ENCODE results near the gene DNM2.
"Not testable (repeated sequence)": the region's sequence is repeated elsewhere in the genome, so short reads cannot be mapped to it uniquely, and the experiment has no call there.

Gene DNM2

GRCh38 chr19:10831987-10832938 lies 114.4 kb downstream of the DNM2 start:
- in situ Hi-C loops (cut with MboI; ENCODE audit: low sequenced_read_pairs) = no loop called here

GRCh38 chr19:10832939-10833296 lies 115.0 kb downstream of the DNM2 start:
- in situ Hi-C loops (cut with MboI; ENCODE audit: low sequenced_read_pairs) = no loop called here

- in situ Hi-C loops (cut with MboI; ENCODE audit: low sequenced_read_pairs) = no loop called here
These were observed 117.3 kb downstream of the DNM2 start for GRCh38 chr19:10835089-10835753.

DNA sequence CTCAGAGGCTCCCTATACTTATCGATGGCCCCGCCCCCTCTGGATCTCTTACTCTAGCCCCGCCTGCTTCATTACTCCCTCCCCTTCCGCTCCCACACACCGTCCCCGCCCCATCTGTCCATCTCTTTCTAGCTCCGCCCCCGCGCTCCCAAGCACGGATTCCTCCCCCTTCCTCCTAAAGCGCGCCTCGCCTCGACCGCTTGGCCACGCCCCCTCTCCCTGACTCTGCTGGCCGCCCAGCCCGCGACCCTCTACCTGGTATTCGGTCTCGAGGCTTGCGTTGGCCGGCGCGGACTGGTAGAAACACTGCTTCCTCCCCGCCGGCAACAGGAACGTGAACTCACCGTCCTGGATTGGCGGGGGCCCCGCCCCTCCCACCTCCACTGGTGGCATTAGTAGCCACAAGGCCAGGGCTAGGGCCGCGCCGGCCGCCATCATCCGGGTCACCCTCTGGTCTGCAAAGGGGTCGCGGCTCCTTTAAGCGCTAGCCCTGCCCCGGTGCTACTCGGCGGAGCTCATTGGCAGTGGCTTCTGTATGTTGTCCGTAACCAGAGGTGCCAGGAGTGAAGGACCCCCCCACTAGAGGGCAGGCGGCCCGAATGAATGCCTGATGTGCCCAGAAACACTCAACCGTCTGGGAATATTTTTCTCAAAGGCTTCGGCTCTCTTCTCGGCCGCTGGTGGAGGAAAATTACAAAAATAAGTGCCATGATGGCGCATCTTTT lies 118.0 kb downstream of the DNM2 start, which contains the start of gene TMED1:
TSS of gene TMED1 (minus strand) at position 459 of the 725 bp plus-strand sequence. CDS start at position 438, 21 bp downstream.
- in situ Hi-C loops (cut with MboI; ENCODE audit: low sequenced_read_pairs) = no loop called here

- in situ Hi-C loops (cut with MboI; ENCODE audit: low sequenced_read_pairs) = no loop called here
These were observed 118.8 kb downstream of the DNM2 start for GRCh38 chr19:10836479-10837330.

DNA sequence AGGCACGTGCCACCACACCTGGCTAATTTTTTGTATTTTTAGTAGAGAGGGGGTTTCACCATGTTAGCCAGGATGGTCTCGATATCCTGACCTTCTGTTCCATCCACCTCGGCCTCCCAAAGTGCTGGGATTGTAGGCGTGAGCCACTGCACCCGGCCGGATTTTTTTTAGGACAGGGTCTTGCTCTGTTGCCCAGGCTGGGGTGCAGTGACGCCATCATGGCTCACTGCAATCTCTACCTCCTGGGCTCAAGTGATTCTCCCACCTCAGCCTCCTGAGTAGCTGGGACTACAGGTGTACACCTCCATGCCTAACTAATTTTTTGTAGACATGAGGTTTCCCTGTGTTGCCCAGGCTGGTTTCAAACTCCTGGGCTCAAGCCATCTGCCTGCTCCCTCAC lies 119.8 kb downstream of the DNM2 start:
- in situ Hi-C loops (cut with MboI; ENCODE audit: low sequenced_read_pairs) = not testable (repeated sequence)

DNA sequence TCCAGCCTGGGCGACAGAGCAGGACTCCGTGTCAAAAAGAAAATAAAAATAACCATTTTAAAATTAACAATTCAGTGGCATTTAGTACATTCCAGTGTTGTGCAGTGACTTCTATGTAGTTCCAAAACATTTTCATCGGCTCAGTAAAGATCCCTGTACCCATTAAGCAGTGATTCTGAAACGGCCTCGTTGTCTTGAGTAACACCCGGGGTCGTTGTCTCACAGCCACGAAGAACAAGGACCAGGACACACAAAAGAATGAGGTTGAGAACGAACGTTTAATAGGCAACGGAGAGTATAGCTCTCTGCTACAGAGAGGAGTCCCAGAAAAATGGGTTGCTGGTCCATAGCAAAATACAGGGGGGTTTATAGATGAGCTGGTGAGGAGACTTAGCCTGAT lies 120.5 kb downstream of the DNM2 start:
- in situ Hi-C loops (cut with MboI; ENCODE audit: low sequenced_read_pairs) = no loop called here

DNA sequence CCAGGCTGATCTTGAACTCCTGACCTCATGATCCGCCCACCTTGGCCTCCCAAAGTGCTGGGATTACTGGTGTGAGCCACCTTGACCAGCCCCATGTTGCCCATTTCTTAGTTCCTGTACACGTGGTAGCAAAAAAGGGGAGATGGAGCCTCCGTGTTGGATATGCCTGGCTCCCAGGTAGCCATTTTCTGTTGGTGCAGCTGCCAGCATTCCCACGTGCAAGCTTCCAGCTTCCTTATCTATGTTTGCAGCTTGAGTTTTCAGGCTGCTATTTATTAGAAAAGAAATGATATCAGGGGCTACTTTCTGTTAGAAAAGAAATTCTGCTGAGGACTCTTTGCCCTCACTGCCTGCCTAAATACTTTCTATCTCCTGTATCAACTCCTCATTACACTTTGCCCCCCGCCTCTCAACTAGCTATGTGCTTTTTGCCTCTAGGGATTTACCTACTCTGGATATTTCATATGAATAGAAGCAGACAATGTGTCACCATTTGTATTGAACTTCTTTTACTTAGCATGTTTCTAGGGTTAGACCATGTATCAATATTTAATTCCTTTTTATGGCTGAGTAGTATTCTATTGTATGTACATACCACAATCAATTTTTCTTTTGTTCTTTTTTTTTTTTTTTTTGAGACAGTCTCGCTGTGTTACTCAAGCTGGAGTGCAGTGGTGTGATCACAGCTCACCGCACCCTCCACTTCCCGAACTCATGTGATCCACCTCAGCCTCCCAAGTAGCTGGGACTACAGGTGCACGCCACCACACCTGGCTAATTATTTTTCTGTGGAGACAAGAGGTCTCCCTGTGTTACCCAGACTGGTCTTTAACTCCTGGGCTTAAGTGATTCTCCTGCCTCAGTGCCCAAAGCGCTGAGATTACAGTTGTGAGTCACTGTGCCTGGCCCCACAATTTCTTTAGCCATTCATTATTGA lies 121.5 kb downstream of the DNM2 start:
- in situ Hi-C loops (cut with MboI; ENCODE audit: low sequenced_read_pairs) = no loop called here

DNA sequence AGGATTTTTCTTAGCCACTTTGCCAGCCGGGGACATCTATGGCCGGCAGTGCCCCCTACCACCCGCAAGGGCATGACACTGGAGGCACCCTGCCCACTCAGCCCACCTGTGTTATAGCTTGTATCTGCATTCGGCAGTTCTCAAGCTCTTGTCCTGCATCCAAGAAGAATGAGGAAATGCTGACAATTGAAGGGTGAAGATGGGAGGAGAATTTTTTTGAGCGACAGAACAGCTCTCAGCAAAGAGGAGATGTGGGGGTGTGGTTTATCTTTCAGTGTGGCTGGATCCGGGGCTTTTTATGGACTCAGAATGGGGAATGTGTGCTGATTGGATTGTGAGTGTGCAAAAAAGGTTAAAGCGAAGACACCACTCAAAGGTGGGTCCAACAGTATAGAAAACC lies 124.9 kb downstream of the DNM2 start:
- in situ Hi-C loops (cut with MboI; ENCODE audit: low sequenced_read_pairs) = no loop called here

- in situ Hi-C loops (cut with MboI; ENCODE audit: low sequenced_read_pairs) = no loop called here
These were observed 128.8 kb downstream of the DNM2 start for GRCh38 chr19:10846500-10847202.

- in situ Hi-C loops (cut with MboI; ENCODE audit: low sequenced_read_pairs) = no loop called here
These were observed 130.5 kb downstream of the DNM2 start, which contains the start of gene C19orf38 for GRCh38 chr19:10848230-10848856. Gene C19orf38 (plus strand): TSS chr19:10848415. CDS start chr19:10848509, 94 bp downstream.

DNA sequence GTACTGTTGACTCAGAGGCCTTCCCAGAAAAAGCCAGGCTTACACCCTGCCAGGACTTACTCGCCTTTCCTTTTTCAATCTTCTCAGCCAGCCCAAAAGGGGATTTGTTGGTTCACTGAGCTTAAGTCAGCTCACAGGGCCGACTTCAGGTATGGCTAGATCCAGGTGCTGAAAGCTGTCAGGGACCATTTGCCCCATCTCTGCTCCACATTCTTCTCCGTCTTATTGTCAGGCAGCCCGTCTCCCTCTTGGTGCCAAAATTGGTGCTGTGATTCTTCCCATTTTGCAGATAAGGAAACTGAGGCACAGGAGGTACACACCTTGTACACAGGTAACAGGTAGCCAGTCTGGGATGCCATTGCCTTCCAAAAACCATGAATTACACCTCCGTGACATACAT lies 132.8 kb downstream of the DNM2 start:
- in situ Hi-C loops (cut with MboI; ENCODE audit: low sequenced_read_pairs) = no loop called here

DNA sequence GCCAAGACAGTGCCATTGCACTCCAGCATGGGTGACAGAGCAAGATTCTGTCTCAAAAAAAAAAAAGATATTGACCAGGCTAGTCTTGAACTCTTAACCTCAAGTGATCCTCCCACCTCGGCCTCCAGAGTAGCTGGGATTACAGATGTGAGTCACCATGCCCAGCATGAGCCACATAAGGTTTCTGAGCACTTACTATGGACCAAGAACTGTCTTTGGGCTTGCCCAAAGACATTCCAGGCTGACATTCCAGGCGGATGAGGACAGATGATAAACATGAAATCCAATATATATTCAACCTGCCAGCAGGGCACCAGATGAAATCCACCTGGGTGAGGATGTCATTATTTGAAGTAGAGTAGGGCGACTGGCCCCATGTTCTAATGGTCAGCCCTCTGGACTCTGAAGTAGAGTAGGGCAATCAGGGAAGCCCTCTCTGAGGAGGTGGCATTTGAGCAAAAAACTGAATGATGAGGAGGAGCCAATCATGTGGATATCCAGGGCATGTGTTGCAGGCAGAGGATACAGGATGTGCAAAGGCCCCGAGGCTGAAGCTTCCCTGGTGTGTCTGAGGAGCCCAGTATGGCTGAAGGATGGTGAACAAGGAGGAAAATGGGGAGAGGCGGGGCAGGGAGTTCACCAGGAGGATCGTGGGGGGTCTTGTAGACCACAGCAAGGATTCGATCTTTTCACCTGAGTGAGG lies 134.4 kb downstream of the DNM2 start:
- in situ Hi-C loops (cut with MboI; ENCODE audit: low sequenced_read_pairs) = no loop called here

DNA sequence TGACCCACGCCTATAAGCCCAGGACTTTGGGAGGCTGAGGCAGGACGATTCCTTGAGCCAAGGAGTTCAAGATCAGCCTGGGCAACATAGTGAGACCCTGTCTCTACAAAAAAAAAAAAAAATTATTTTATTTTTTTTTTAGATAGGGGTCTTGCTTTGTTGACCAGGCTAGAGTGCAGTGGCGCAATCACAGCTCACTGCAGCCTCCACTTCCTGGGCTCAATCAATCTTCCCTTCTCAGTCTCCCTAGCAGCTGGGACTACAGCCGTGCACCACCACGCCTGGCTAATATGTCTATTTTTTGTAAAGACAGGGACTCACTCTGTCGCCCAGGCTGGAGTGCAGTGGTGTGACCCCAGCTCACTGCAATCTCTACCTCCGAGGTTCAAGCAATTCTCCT lies 135.1 kb downstream of the DNM2 start:
- in situ Hi-C loops (cut with MboI; ENCODE audit: low sequenced_read_pairs) = no loop called here

GRCh38 chr19:10854350-10855089 lies 136.6 kb downstream of the DNM2 start:
- in situ Hi-C loops (cut with MboI; ENCODE audit: low sequenced_read_pairs) = no loop called here

DNA sequence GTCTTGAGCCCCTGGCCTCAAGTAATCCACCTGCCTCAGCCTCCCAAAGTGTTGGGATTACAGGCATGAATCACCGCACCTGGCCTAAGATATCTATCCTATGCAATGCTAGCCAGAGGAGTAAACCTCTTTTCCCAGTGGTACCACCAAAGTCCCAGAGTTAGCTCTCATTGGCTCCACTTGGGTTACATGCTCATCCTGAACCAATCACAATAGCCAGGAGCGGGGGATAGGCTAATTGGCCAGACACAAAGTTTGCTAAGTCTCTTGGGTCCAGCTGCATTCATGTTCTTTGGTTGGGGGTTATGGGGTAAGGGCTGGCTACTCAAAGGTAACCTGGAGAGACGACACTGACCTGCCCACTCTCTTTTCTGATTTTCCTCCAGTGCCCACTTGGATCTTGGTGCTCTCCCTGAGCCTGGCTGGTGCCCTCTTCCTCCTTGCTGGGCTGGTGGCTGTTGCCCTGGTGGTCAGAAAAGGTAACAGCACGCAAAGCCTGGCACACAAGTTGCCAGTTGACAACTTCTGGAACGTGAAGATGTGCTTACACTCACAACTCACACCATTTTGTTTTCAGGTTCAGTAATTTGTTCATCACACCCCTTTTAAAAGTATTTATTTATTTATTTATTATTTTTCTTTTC lies 138.1 kb downstream of the DNM2 start:
- in situ Hi-C loops (cut with MboI; ENCODE audit: low sequenced_read_pairs) = no loop called here

All from HL-60/S4 treated with phorbol 12-myristate 13-acetate at 8.2 ng/mL for 4 days and 3 days (cell line).